Ishikawa (cell line): ENCODE data around the gene PDK1.

Experiments used
- CEBPB ChIP-seq: IDR thresholded peaks from 2 replicates; pipeline ENCODE4 v1.6.1; 2012
- CREB1 ChIP-seq: IDR thresholded peaks from 2 replicates; pipeline ENCODE4 v1.6.1; 2012; ENCODE audit warnings: low read depth
- EGR1 ChIP-seq: IDR thresholded peaks from 2 replicates; pipeline ENCODE4 v1.6.1; 2012
- EP300 ChIP-seq: IDR thresholded peaks from 2 replicates; pipeline ENCODE4 v1.6.1; 2012; ENCODE audit warnings: borderline replicate concordance
- FOXM1 ChIP-seq: IDR thresholded peaks from 2 replicates; pipeline ENCODE4 v1.6.1; 2012; ENCODE audit warnings: low read depth, borderline replicate concordance
- MAX ChIP-seq: IDR thresholded peaks from 2 replicates; pipeline ENCODE4 v1.6.1; 2012
- NFIC ChIP-seq: IDR thresholded peaks from 2 replicates; pipeline ENCODE4 v1.6.1; 2012
- RAD21 ChIP-seq: IDR thresholded peaks from 2 replicates; pipeline ENCODE4 v1.6.1; 2012; ENCODE audit warnings: low read depth
- REST ChIP-seq: IDR thresholded peaks from 2 replicates; pipeline ENCODE4 v1.6.1; 2012; ENCODE audit warnings: low read depth, mild to moderate bottlenecking
- TAF1 ChIP-seq: IDR thresholded peaks from 2 replicates; pipeline ENCODE4 v1.6.1; 2012; ENCODE audit warnings: low read depth, mild to moderate bottlenecking
- TCF12 ChIP-seq: IDR thresholded peaks from 2 replicates; pipeline ENCODE4 v1.6.1; 2012; ENCODE audit warnings: low read depth
- TEAD4 ChIP-seq: IDR thresholded peaks from 2 replicates; pipeline ENCODE4 v1.6.1; 2012
- USF1 ChIP-seq: IDR thresholded peaks from 2 replicates; pipeline ENCODE4 v1.6.1; 2012
- YY1 ChIP-seq: IDR thresholded peaks from 2 replicates; pipeline ENCODE4 v1.6.1; 2012; ENCODE audit warnings: low read depth
- ZBTB7A ChIP-seq: IDR thresholded peaks from 2 replicates; pipeline ENCODE4 v1.6.1; 2012; ENCODE audit warnings: low read depth

The PDK1 gene

GRCh38 chr2:172556284-172557033 lies 569 bp downstream of the PDK1 start:
- no peak for TF ChIP-seq CREB1
- TF ChIP-seq TCF12: peak; percentile 25; the same call in 1 of the 2 replicates
- TF ChIP-seq CEBPB: no peak
- TF ChIP-seq TEAD4: no peak
- no peak for TF ChIP-seq YY1
- no peak for TF ChIP-seq RAD21
- peak; percentile 60; the same call in 1 of the 2 replicates for TF ChIP-seq ZBTB7A
- TF ChIP-seq NFIC: no peak; the same call in 1 of the 2 replicates
- TF ChIP-seq MAX: peak; percentile 92
- TF ChIP-seq TAF1: peak; percentile 7
- 0 out of 2 replicates have a peak, but pooled peaks have one; percentile 44 for TF ChIP-seq EGR1
- TF ChIP-seq FOXM1: no peak
- TF ChIP-seq EP300: no peak
- TF ChIP-seq REST: no peak
- peak; percentile 65 for TF ChIP-seq USF1

- no peak for TF ChIP-seq TCF12
- TF ChIP-seq EP300: no peak
- TF ChIP-seq TAF1: no peak
- TF ChIP-seq MAX: no peak
- TF ChIP-seq USF1: no peak
- TF ChIP-seq TEAD4: no peak
- TF ChIP-seq ZBTB7A: no peak
- TF ChIP-seq CREB1: no peak
- TF ChIP-seq YY1: no peak
- no peak for TF ChIP-seq RAD21
- no peak for TF ChIP-seq FOXM1
- TF ChIP-seq EGR1: no peak
- TF ChIP-seq REST: no peak
Observed at GRCh38 chr2:172558372-172558771, 2.5 kb downstream of the PDK1 start.

- TF ChIP-seq TCF12: no peak
- TF ChIP-seq CEBPB: no peak
- no peak for TF ChIP-seq NFIC
- TF ChIP-seq YY1: no peak
- no peak for TF ChIP-seq EGR1
- TF ChIP-seq EP300: no peak
- TF ChIP-seq REST: no peak
- TF ChIP-seq ZBTB7A: no peak
- no peak for TF ChIP-seq MAX
Observed at GRCh38 chr2:172560721-172561120, 4.8 kb downstream of the PDK1 start.

- no peak for TF ChIP-seq NFIC
- TF ChIP-seq TCF12: no peak
- TF ChIP-seq MAX: no peak
- no peak for TF ChIP-seq EGR1
- no peak for TF ChIP-seq CREB1
- TF ChIP-seq CEBPB: no peak
- TF ChIP-seq YY1: no peak
- no peak for TF ChIP-seq ZBTB7A
- no peak for TF ChIP-seq FOXM1
- TF ChIP-seq TEAD4: no peak
- TF ChIP-seq TAF1: no peak
- TF ChIP-seq EP300: no peak
- TF ChIP-seq USF1: no peak
- TF ChIP-seq RAD21: no peak
- no peak for TF ChIP-seq REST
Observed at GRCh38 chr2:172561270-172561669, 5.4 kb downstream of the PDK1 start.
